GM12878 (cell line): ENCODE data around the gene CERK. TPM values are rescaled to one million over a fixed set of nuclear protein-coding genes. Genes with fewer than 3 reads are reported as not detected.
"Not testable (repeated sequence)": the region's sequence is repeated elsewhere in the genome, so short reads cannot be mapped to it uniquely, and the experiment has no call there.

Source experiments
- ATAC-seq: fragments of 200-7000 bp; cut with Tn5 transposase; 3 replicates; pipeline ENCODE4 v1.9.1; 2020; ENCODE audit warnings: mild to moderate bottlenecking, moderate library complexity
- BruUV-seq: library from RNA; stranded (reverse); fragments of 400-500 nt; replicated peaks from 2 replicates; lab custom pipeline; 2021; lab: Mats Ljungman, UMichigan
- CTCF ChIA-PET: fragments of 300-600 bp; sonication (Branson Sonifier 250); formaldehyde crosslinking; extraction: SDS; loops from one replicate; lab custom pipeline; 2021; ENCODE audit warnings: inconsistent platforms; lab: Yijun Ruan, JAX
- POLR2A ChIA-PET: fragments of 350-600 bp; formaldehyde crosslinking; extraction: SDS; loops from one replicate; lab custom pipeline; 2021; ENCODE audit warnings: inconsistent platforms; lab: Charles Lee
- RAD21 ChIA-PET: fragments of 300-600 bp; sonication (Branson Sonifier 250); formaldehyde crosslinking; loops from one replicate; lab custom pipeline; 2023; ENCODE audit warnings: antibody characterized with exemption; ENCODE audit not compliant: unreplicated experiment; lab: Charles Lee
- SMC1A ChIA-PET: fragments of 300-600 bp; sonication (Branson Sonifier 250); formaldehyde crosslinking; loops from one replicate; lab custom pipeline; 2023; ENCODE audit not compliant: unreplicated experiment, uncharacterized antibody; lab: Charles Lee
- DNase-seq: peaks from one replicate; pipeline ENCODE4 v3.0.0-alpha.2; 2011; ENCODE audit warnings: low read depth, low spot score
- FAIRE-seq: peaks from 3 replicates; lab custom pipeline; 2011; peaks lifted over from hg19 to GRCh38; lab: Jason Lieb, UNC
- H2AFZ ChIP-seq: 2 replicates; pipeline ENCODE4 v1.6.0; 2011; ENCODE audit warnings: low read depth, low read length, control low read depth; ENCODE audit not compliant: control insufficient read depth
- H3K27ac ChIP-seq: 2 replicates; pipeline ENCODE4 v1.5.1; 2011; ENCODE audit warnings: control low read depth; ENCODE audit not compliant: control insufficient read depth, insufficient read depth
- H3K27me3 ChIP-seq, 2 experiments: replicated peaks in 1 of 2; 2 replicates each; pipeline versions ENCODE4 v1.6.0 to v1.6.1; 2011; ENCODE audit warnings: low read length in 1 of 2; ENCODE audit not compliant: control insufficient read depth in 2 of 2, insufficient read depth in 2 of 2
- H3K36me3 ChIP-seq, 2 experiments: 2 replicates each; pipeline ENCODE4 v1.5.1; 2011; ENCODE audit warnings: low read length in 1 of 2; ENCODE audit not compliant: control insufficient read depth in 2 of 2, insufficient read depth in 2 of 2
- H3K4me1 ChIP-seq: 2 replicates; pipeline ENCODE4 v1.6.1; 2011; ENCODE audit warnings: mild to moderate bottlenecking, low read length, moderate library complexity, mixed read lengths; ENCODE audit not compliant: control insufficient read depth, insufficient read depth
- H3K4me2 ChIP-seq: 2 replicates; pipeline ENCODE4 v1.6.0; 2011; ENCODE audit warnings: control low read depth; ENCODE audit not compliant: control insufficient read depth, insufficient read depth
- H3K4me3 ChIP-seq: fragments of 200-600 bp; sonication (generic); 2 replicates; pipeline ENCODE4 v1.5.1; 2016
- H3K79me2 ChIP-seq: 2 replicates; pipeline ENCODE4 v1.6.0; 2011; ENCODE audit warnings: low read length; ENCODE audit not compliant: control insufficient read depth, insufficient read depth
- H3K9ac ChIP-seq: 2 replicates; pipeline ENCODE4 v1.8.0; 2011; ENCODE audit warnings: low read length, control low read depth, mixed read lengths; ENCODE audit not compliant: control insufficient read depth, insufficient read depth
- H3K9me3 ChIP-seq: replicated peaks from 3 replicates; pipeline ENCODE4 v1.5.1; 2011; ENCODE audit warnings: mild to moderate bottlenecking, low read length; ENCODE audit not compliant: control insufficient read depth, insufficient read depth
- H4K20me1 ChIP-seq: 2 replicates; pipeline ENCODE4 v1.6.0; 2011; ENCODE audit not compliant: control insufficient read depth, insufficient read depth
- CREM ChIP-seq: IDR thresholded peaks from 2 replicates; pipeline ENCODE4 v1.6.1; 2014; ENCODE audit warnings: antibody characterized with exemption, low read depth
- RAD21 ChIP-seq: IDR thresholded peaks from 2 replicates; pipeline ENCODE4 v1.6.1; 2011; ENCODE audit warnings: mild to moderate bottlenecking, low read depth, low read length, moderate library complexity; ENCODE audit not compliant: insufficient read depth
- WGBS: methylation state at CpG from one replicate; pipeline ENCODE4 v1.1.6; 2016; ENCODE audit warnings: low lambda C conversion rate; ENCODE audit not compliant: insufficient replicate concordance, insufficient coverage; ENCODE audit errors: missing lambda C conversion rate; 5-methylcytosine and 5-hydroxymethylcytosine counted together
- in situ Hi-C: fragments of 300-500 bp; cut with MboI; formaldehyde crosslinking; loops from 9 replicates; pipeline ENCODE4 v1.14.3; 2018; ENCODE audit warnings: mixed read lengths
- intact Hi-C: fragments of 100-400 bp; cut with micrococcal nuclease; formaldehyde crosslinking; loops from one replicate; pipeline ENCODE4 v1.14.2; 2022; ENCODE audit not compliant: unreplicated experiment
- polyA plus RNA-seq, 11 experiments: library from polyadenylated mRNA; depleted of rRNA in 4 of 11; unstranded in 6 of 11; stranded (reverse) in 5 of 11; fragments of >200 nt; fragmentation: Nextera tagmentation in 4 of 11; fragmentation: Illumina TruSeq in 1 of 11; extraction: Ambion mirVana in 4 of 11; extraction: Trizol in 1 of 11; gene quantifications; 1 replicate in 1 of 11; 2 replicates in 10 of 11; pipeline versions ENCODE4 v1.2.1 to v1.2.3, GENCODE V29; 2011 to 2016; ENCODE audit warnings: inconsistent platforms in 2 of 11, missing spikeins in 2 of 11, low read depth in 1 of 11
- total RNA-seq, 4 experiments: library from RNA; depleted of rRNA in 3 of 4; stranded (reverse); fragments of >200 nt in 3 of 4; fragmentation: Illumina TruSeq in 1 of 4; extraction: Trizol in 1 of 4; gene quantifications; 2 replicates each; pipeline versions ENCODE4 v1.2.1 to v1.2.3, GENCODE V29; 2013 to 2021

CERK gene
- total and polyA plus RNA-seq, 10 of the 15 experiments (the other 5 are each of a cell fraction or from before 2014, with no cell fraction given) = 4.0 to 41.1 (median 30.2) TPM

GRCh38 chr22:46635756-46636155 is 102.3 kb downstream of the CERK start:
- intact Hi-C loops (no loop called here), in situ Hi-C loops (no loop called here)
- no peak overlapping the region for H3K4me3 ChIP-seq
- no peak overlapping the region for H2AFZ ChIP-seq
- ChIA-PET POLR2A (no interaction called here), CTCF (interaction anchor here (1.1 kb wide), 1 partner anchor 72 kb away, joined by 6 read pairs; no protein-coding TSS in a partner anchor), RAD21 (interaction anchor here (1.7 kb wide), 1 partner anchor 72 kb away, joined by 4 read pairs; no protein-coding TSS in a partner anchor), SMC1A (interaction anchor here (2.0 kb wide), 1 partner anchor 72 kb away, joined by 5 read pairs; no protein-coding TSS in a partner anchor)
- no peaks in the 10 kb centered on the region for H3K4me1 ChIP-seq
- no peak overlapping the region for H3K27ac ChIP-seq
- 69% methylated on average over 11 of the region's 11 CpGs for WGBS
- TF ChIP-seq RAD21 = 0 out of 2 replicates have a peak, but pooled peaks have one; percentile 11
- no peak for TF ChIP-seq CREM
- no peaks in the 10 kb centered on the region for H3K9me3 ChIP-seq
- peaks cover 0 to 7% of the 10 kb centered on the region in 2 experiments; a peak in 2 of 4 replicates for H3K36me3 ChIP-seq
- ATAC-seq (no peak), DNase-seq (no peak), FAIRE-seq (no peak)
- H3K27me3 ChIP-seq = no peaks in the 10 kb centered on the region
- no peaks in the 10 kb centered on the region for H3K79me2 ChIP-seq
- no TSS peak for BruUV-seq
- H4K20me1 ChIP-seq = no peaks in the 10 kb centered on the region
- no peak overlapping the region for H3K9ac ChIP-seq
- no peak overlapping the region for H3K4me2 ChIP-seq

- ChIA-PET RAD21 (interaction anchor here (1.7 kb wide), 1 partner anchor 71 kb away, joined by 4 read pairs; no protein-coding TSS in a partner anchor), SMC1A (interaction anchor here (2.0 kb wide), 1 partner anchor 72 kb away, joined by 5 read pairs; no protein-coding TSS in a partner anchor)
- H3K27ac ChIP-seq, H3K79me2 ChIP-seq, FAIRE-seq, ATAC-seq, H3K4me2 ChIP-seq, H3K9ac ChIP-seq, CTCF ChIA-PET, POLR2A ChIA-PET, in situ Hi-C loops, H3K4me1 ChIP-seq, DNase-seq, intact Hi-C loops, BruUV-seq, H3K9me3 ChIP-seq, H3K27me3 ChIP-seq, H3K4me3 ChIP-seq, H4K20me1 ChIP-seq, H2AFZ ChIP-seq, H3K36me3 ChIP-seq: not testable (repeated sequence)
- 72% methylated on average over 10 of the region's 30 CpGs for WGBS
Measured at GRCh38 chr22:46634973-46635685, 102.9 kb downstream of the CERK start.

Other genes starting within 250 kb of the CERK start
- gene CELSR1, start 200.6 kb downstream of the CERK start, total RNA-seq (2014; rRNA removed) = 0.34 and 0.38 TPM in 2 replicates
- gene CELSR1, start 200.6 kb downstream of the CERK start, total RNA-seq (2014; rRNA removed; fragmentation: Illumina TruSeq; extraction: Trizol) = 0.22 and 0.23 TPM in 2 replicates
- gene CELSR1, start 200.6 kb downstream of the CERK start, total RNA-seq (2021) = 0.74 and 0.90 TPM in 2 replicates
- gene CELSR1, start 200.6 kb downstream of the CERK start, polyA plus RNA-seq (2011; rRNA removed) = 1.3 and 1.7 TPM in 2 replicates
- 0.32 and 0.37 TPM in 2 replicates for gene CELSR1, start 200.6 kb downstream of the CERK start, polyA plus RNA-seq (2014; fragmentation: Illumina TruSeq; extraction: Trizol)
- under 1 TPM in 1 of 2 experiments, not detected in 1; 0.05 TPM for gene CELSR1, start 200.6 kb downstream of the CERK start, polyA plus RNA-seq (2014; fragmentation: Nextera tagmentation; extraction: Ambion mirVana)
- gene CELSR1, start 200.6 kb downstream of the CERK start, polyA plus RNA-seq (2014; rRNA removed) = 0.66 and 0.78 TPM in 2 replicates
- gene CELSR1, start 200.6 kb downstream of the CERK start, polyA plus RNA-seq (2016; fragmentation: Nextera tagmentation; extraction: Ambion mirVana) = under 1 TPM in 1 of 2 experiments, not detected in 1; 0.08 TPM
- 27.4 and 28.7 TPM in 2 replicates for gene GRAMD4, start 117.9 kb downstream of the CERK start, total RNA-seq (2014; rRNA removed)
- gene GRAMD4, start 117.9 kb downstream of the CERK start, total RNA-seq (2014; rRNA removed; fragmentation: Illumina TruSeq; extraction: Trizol) = 8.9 and 11.7 TPM in 2 replicates
- 45.5 and 49.1 TPM in 2 replicates for gene GRAMD4, start 117.9 kb downstream of the CERK start, total RNA-seq (2021)
- 22.1 and 24.3 TPM in 2 replicates for gene GRAMD4, start 117.9 kb downstream of the CERK start, polyA plus RNA-seq (2011; rRNA removed)
- gene GRAMD4, start 117.9 kb downstream of the CERK start, polyA plus RNA-seq (2014; fragmentation: Illumina TruSeq; extraction: Trizol) = 7.2 and 9.5 TPM in 2 replicates
- under 1 TPM; 0.21 to 0.73 TPM for gene GRAMD4, start 117.9 kb downstream of the CERK start, polyA plus RNA-seq (2014; fragmentation: Nextera tagmentation; extraction: Ambion mirVana)
- gene GRAMD4, start 117.9 kb downstream of the CERK start, polyA plus RNA-seq (2014; rRNA removed) = 32.3 and 38.6 TPM in 2 replicates
- gene GRAMD4, start 117.9 kb downstream of the CERK start, polyA plus RNA-seq (2016; fragmentation: Nextera tagmentation; extraction: Ambion mirVana) = 1 to 10 TPM; 4.2 to 5.3 TPM
- 25.2 and 27.7 TPM in 2 replicates for gene TBC1D22A, start 24.4 kb upstream of the CERK start, total RNA-seq (2014; rRNA removed)
- 9.8 and 9.9 TPM in 2 replicates for gene TBC1D22A, start 24.4 kb upstream of the CERK start, total RNA-seq (2014; rRNA removed; fragmentation: Illumina TruSeq; extraction: Trizol)
- gene TBC1D22A, start 24.4 kb upstream of the CERK start, total RNA-seq (2021) = 44.7 and 45.5 TPM in 2 replicates
- 30.9 and 41.8 TPM in 2 replicates for gene TBC1D22A, start 24.4 kb upstream of the CERK start, polyA plus RNA-seq (2011; rRNA removed)
- 18.6 and 24.1 TPM in 2 replicates for gene TBC1D22A, start 24.4 kb upstream of the CERK start, polyA plus RNA-seq (2014; fragmentation: Illumina TruSeq; extraction: Trizol)
- 1 to 10 TPM in 1 of 2 experiments, under 1 TPM in 1; 0.63 to 2.6 TPM for gene TBC1D22A, start 24.4 kb upstream of the CERK start, polyA plus RNA-seq (2014; fragmentation: Nextera tagmentation; extraction: Ambion mirVana)
- 30.9 and 35.2 TPM in 2 replicates for gene TBC1D22A, start 24.4 kb upstream of the CERK start, polyA plus RNA-seq (2014; rRNA removed)
- 10 to 100 TPM; 27.0 to 32.9 TPM for gene TBC1D22A, start 24.4 kb upstream of the CERK start, polyA plus RNA-seq (2016; fragmentation: Nextera tagmentation; extraction: Ambion mirVana)